ENCODE measurements around the gene SEMA7A. TPM values are rescaled to one million over a fixed set of nuclear protein-coding genes. Genes with fewer than 3 reads are reported as not detected.
"Not testable (repeated sequence)": the region's sequence is repeated elsewhere in the genome, so short reads cannot be mapped to it uniquely, and the experiment has no call there.

Gene SEMA7A
- total RNA-seq, 3 donors from 2014 or later, result 0.80 to 1.3 (median 0.88) TPM

GRCh38 chr15:74362482-74362881, 71.3 kb downstream of the SEMA7A start:
- H3K27me3 ChIP-seq, result no peaks in the 10 kb centered on the region
- H3K27ac ChIP-seq, result no peak overlapping the region
- no peak overlapping the region for H3K4me3 ChIP-seq
- no peak for DNase-seq (ENCODE audit: low spot score in 2 of 2)
- H3K9me3 ChIP-seq, result no peaks in the 10 kb centered on the region
- H3K36me3 ChIP-seq, result no peaks in the 10 kb centered on the region
- H3K4me1 ChIP-seq, result peaks cover 0 to 3% of the 10 kb centered on the region in 2 donors
- TF ChIP-seq CTCF (IDR thresholded peaks at IDR 0.05) (no peak), POLR2AphosphoS5 (IDR thresholded peaks at IDR 0.05) (no peak), POLR2A (IDR thresholded peaks at IDR 0.05) (no peak)
- intact Hi-C loops (cut with DNase I; ENCODE audit: low total_unique reads), result no loop called here

GRCh38 chr15:74360855-74361254, 72.9 kb downstream of the SEMA7A start:
- H3K4me3 ChIP-seq; H3K36me3 ChIP-seq; intact Hi-C loops (cut with DNase I; ENCODE audit: low total_unique reads); H3K27ac ChIP-seq; H3K4me1 ChIP-seq; H3K27me3 ChIP-seq; H3K9me3 ChIP-seq; DNase-seq (ENCODE audit: low spot score in 2 of 2): not testable (repeated sequence)

GRCh38 chr15:74359376-74359775, 74.4 kb downstream of the SEMA7A start:
- not testable (repeated sequence) for H3K27me3 ChIP-seq; DNase-seq (ENCODE audit: low spot score in 2 of 2)

More at GRCh38 chr15:74359376-74359775, 74.4 kb downstream of the SEMA7A start:
- H3K9me3 ChIP-seq; H3K27ac ChIP-seq; H3K4me1 ChIP-seq; intact Hi-C loops (cut with DNase I; ENCODE audit: low total_unique reads); H3K36me3 ChIP-seq; H3K4me3 ChIP-seq: not testable (repeated sequence)

Other genes starting within 250 kb of the SEMA7A start
- gene STRA6, start 231.2 kb downstream of the SEMA7A start, total RNA-seq, result 1 to 10 TPM in 1 of 3 donors, under 1 TPM in 1, not detected in 1; 0.98 to 1.0 TPM
- under 1 TPM in 1 of 3 donors, not detected in 2; 0.33 TPM for gene CCDC33, start 197.6 kb downstream of the SEMA7A start, total RNA-seq
- gene CYP11A1, start 66.3 kb downstream of the SEMA7A start, total RNA-seq, result 1 to 10 TPM; 1.1 to 4.6 (median 1.3) TPM
- gene UBL7, start 27.2 kb upstream of the SEMA7A start, total RNA-seq, result 10 to 100 TPM; 39.0 to 48.9 (median 44.5) TPM
- gene ARID3B, start 107.3 kb upstream of the SEMA7A start, total RNA-seq, result 1 to 10 TPM; 5.2 to 6.0 (median 5.9) TPM
- gene CLK3, start 181.9 kb upstream of the SEMA7A start, total RNA-seq, result 100 to 1,000 TPM in 2 of 3 donors, 10 to 100 TPM in 1; 99.2 to 110 (median 101) TPM